HG03060 (cell line): ENCODE measurements around the gene RBM24.
"Not testable (repeated sequence)": the region's sequence is repeated elsewhere in the genome, so short reads cannot be mapped to it uniquely, and the experiment has no call there.

Experiments
- ATAC-seq: cut with Tn5 transposase; IDR thresholded peaks from one replicate; pipeline ENCODE4 v1.9.1; 2021; ENCODE audit warnings: low read depth, moderate number of reproducible peaks; ENCODE audit not compliant: unreplicated experiment

Gene RBM24

DNA sequence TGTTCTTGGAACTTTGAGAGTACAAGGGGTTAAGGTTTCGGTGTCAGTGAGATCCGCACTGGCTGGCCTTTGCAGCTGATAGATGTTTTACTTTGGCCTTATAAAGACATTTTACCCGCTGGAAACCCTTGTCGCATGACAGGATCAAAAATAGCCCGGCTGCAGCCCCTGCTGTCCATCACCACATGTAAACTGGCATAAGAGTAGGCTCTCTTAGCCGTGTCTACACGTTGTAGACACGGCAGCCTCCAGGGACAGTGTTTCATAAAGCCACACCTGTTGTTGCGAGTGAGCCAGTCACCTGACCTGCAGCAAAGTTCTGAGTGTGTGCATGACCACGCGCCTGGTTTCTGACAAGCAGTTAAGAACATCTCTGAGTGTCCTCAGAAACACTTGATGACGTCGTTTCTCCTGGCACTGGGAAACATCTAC is 8.5 kb downstream of the RBM24 start:
- no peak for ATAC-seq

DNA sequence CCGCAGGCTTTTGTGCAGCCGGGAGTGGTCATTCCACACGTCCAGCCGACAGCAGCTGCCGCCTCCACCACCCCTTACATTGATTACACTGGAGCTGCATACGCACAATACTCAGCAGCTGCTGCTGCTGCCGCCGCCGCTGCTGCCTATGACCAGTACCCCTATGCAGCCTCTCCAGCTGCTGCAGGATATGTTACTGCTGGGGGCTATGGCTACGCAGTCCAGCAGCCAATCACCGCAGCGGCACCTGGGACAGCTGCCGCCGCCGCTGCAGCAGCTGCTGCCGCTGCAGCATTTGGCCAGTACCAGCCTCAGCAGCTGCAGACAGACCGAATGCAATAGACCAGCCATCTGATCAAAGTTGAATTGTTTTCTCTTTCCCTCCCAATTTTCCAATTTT is 10.6 kb downstream of the RBM24 start:
- no peak for ATAC-seq

DNA sequence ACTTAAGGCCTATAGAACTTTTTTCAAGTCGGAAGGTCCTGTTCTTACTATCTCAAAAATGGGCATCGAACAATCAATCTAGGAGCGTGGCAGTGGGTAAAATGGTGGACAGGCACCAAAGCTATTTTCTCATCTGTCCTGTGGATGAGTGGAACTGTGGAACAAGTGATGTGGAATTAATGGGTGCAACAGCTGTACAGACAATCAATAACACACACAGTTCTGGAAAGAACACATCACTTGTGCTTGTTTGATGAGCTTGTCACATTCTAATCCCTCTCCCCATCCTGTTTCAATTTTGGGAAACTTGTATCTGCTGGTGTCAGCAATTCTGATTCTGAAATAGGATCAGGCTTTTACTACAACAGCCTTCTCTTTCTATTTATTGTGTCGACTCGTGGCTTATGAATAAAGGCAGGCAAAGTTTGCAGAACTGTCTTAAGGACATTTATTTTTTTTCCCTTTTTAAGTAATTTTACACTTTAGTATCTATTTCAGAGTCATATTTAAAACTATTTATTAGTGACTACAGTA is 11.5 kb downstream of the RBM24 start:
- ATAC-seq: no peak

DNA sequence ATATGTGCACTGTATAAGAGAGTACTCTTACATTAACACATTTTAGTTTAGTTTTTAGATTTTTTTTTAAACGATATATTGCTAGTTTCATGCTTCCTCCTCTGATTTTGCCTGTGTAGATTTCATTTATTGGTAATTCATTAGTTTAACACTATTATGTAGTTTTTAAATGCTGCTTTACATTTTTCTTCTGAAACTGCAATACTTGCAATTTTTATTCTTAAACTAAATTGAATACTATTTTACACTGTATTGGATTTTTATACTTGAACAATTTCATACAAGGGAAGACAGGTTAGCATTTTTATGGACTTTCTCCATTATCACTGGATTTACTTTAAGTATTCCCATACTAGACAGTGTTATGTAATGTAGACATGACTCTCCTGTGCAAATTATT is 12.2 kb downstream of the RBM24 start:
- no peak for ATAC-seq

DNA sequence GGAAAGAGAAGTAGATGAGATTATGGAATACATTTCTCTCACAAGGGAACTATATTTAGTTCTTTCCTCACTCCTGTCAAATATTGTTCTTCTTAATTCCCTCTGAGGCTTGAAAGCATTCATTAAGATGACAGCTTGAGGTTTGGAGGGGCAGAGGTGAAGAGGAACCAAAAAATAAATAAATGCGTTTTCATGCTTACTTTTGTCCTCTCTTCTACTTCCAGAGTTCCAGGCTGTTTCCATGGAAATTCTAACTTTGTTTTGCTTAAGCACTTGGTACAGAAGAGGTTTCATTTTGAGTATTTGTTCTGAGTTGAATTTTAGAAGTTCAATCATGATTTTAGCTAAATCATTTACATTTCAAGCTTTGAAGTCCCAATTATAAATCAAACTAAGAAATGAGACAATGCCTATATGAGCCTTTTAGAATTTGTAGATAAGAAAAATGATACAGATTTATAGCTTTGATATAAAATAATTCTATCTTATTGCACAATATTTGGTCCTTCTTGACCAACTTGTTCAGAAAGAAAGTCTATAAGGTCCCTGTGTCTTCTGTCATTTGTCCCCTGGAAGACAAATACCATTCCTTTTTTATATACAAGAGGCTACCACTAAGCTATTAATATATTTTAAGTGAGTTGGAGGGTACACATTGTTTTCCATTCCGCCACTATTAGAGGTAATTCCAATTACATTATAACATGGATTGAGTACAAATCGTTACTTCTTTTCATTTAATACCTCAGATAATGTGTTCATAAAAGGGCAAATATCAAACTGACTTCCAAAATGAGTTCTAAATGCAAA is 16.3 kb downstream of the RBM24 start:
- no peak for ATAC-seq

DNA sequence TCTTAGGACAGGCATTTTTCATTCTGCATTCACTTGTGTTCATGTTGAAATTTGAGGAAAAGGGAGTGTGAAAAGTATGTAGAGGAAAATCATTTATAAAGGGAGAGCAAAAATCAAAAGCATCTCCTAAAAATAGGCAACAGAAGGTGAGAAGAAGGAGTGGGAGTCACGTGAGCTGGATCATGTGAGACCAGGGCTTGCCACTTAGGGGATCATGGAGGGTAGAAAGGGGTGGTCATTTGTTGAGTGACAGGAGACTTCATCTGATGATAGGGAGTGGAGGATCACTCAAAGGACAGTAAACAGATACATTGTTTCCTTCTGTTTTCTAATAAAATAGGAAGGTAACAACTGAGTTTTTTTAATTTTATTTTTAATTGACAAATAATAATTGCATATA is 17.1 kb downstream of the RBM24 start:
- no peak for ATAC-seq

DNA sequence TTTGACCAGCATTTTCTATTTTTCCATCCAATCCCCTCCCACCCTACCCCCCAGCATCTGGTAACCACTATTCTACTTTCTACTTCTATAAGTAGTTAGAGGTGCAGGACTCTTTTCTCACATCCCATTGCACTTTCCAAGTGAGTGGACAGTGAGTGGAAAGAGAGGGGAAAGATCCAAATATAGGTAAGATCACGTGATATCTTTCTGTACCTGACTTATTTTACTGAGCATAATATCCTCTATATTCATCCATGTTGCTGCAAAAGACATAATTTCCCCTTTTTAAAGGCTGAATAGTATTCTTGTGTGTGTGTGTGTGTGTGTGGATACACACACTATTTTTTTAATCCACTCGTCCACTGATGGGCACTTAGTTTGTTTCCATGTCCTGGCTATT is 18.1 kb downstream of the RBM24 start:
- ATAC-seq: no peak

DNA sequence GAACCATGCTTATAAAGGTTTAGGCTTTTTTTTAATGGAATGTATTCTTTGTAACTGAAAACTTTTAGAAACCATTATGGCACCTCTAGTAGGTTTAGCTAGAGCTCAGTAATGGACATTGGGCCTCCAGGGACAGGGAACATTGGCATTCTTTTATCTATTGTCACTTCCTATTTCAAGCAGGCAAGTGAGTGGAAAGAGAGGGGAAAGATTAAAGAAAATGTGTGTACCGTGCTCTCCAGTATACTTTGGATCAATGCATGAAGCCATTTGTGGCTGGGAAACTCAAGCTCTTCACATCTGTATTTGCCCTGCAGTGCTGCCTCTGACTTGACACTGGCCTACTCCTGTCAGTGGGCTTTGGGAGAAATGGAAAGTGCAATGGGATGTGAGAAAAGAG is 18.6 kb downstream of the RBM24 start:
- no peak for ATAC-seq

DNA sequence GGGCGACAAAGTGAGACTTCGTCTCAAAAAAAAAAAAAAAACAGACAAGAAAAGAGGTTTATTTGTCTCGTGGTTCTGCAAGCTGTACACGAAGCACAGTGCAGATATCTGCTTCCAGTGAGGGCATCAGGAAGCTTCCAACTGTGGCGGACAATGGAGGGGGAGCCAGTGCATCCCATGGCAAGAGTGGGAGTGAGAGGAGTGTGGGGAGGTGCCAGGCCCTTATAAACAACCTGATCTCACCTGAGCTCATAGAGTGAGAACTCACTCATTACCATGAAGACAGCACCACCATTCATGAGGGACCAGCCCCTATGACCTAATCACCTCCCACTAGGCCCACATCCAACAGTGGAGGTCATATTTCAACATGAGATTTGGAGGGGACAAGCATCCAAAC is 19.5 kb downstream of the RBM24 start:
- ATAC-seq: no peak

DNA sequence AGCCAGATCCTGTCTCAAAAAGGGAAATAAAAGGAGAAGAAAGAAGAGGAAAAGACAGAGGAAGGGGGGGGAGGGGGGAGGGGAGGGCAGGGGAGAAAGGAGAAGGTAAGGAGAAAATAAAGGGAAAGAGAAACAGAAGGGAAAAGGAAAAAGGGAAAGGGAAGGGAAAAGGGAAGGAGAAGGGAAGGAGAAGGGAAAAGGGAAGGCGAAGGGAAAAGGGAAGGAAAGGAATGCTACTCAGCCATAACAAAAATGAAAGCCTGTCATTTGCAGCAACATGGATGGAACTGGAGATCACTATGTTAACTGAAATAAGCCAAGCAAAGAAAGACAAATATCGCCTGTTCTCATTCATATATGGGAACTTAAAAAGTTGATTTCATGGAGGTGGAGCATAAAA is 22.3 kb downstream of the RBM24 start:
- ATAC-seq: no peak

DNA sequence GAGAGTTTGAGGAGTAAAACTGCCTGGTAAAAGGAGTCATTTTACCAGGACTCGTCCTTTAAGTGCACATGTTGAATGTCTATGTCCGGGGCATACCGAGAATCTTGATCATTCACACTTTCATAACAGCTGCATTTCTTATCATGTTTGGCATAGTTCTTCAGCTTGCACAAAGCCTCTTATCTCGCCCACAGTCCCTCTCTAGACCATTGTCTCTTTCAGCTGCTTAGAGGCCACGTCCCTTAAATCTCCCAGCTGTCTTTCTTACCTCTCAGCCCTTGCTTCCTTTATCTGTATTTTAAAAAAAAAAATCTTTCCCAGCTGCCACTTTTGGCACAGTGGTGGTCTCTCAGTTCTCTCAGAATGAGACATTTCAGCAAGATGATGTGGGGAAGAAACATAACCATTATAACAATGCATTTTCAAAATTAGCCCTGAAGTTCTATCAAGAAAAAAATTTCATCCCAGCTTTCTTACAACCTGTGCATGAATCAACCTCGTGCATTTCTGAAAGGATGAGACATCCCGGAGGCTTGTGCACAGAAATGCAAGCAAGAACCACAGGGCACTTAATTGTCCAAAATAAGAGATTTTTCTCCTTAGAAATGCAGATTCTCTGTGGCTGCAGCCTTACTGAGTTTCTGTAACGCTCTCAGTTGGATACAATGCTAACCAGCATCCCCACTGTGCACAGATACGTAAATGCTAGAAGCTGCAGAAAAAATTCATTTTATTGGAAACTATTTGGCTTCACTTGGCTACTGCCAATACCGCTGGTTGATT is 24.2 kb downstream of the RBM24 start:
- no peak for ATAC-seq

DNA sequence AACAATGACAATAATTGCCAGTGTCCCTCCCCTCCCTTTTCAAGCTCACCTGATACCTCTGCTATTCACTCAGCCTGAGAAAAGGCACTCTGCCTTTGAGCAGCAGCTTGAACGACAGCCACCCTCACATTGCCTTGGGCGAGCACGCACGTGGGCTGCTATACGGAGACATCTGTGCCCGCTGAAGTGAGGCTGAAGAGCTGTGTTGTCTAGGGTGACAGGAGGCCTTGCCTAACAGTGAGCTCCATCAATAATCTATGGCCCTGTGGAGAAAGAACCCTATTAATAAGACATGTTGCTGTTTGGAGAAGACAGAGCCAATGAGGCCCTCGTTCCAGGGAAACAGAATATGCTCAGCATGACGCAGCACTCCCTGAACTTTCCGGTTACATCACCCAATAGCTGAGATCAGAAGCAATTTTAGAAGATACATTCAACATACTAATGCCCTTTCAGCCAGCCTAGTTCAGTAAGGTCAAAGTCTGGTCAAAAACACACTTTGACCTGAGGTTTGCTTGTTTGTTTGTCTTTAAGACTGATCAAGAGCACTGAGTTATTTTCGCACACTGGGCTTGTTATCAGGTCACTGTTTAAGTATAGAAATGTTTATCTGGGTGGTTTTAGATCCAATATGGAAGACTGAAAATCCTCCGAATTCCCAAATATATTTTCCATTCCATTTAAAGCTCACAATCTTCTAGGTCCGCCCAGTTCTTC is 30.6 kb downstream of the RBM24 start:
- ATAC-seq: no peak

DNA sequence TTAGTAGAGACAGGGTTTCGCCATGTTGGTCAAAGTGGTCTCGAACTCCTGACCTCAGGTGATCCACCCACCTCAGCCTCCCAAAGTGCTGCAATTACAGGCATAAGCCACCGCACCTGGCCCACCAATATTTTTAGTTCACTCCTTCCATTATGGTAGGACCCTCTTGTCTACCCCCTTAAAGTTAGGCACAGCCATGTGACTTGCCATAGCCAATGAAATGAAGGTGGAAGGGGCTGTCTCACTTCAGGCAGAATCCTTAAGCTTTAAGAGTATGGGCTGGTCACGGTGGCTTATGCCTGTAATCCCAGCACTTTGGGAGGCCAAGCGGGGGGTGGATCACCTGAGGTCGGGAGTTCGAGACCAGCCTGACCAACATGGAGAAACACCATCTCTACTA is 32.1 kb downstream of the RBM24 start:
- not testable (repeated sequence) for ATAC-seq

DNA sequence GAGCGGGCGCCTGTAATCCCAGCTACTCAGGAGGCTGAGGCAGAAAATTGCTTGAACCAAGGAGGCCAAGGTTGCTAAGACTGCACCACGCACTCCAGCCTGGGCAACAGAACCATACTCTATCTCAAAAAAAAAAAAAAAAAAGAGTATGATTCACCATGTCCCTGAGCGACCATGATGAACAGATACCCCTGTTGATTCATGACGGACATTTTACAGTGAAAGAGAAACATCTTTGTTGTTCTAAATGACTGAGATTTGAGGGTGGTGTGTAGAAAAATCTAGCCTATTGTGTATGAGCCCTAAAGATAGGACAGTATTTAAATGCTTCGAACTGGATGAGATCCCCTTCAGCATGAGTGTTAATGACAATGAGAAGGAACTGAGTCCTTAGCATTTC is 32.8 kb downstream of the RBM24 start:
- no peak for ATAC-seq

DNA sequence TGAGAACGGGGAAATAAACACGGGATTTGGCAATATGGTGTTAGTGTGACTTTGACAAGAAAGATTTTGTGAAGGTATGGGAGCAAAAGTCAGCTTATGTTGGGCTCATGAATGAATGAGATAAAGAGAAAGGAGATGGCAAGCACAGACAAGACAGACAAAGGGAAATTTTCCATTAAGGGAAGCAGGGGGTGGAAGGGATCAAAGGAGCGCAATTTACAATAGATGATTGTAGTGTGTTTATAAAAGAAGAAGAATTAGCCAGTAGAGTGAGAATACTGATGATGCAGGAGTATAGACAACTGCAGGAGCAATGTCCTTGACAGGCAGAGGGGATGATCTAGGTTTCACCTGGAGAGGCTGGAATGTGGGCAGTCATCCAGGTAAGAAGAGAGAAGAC is 34.1 kb downstream of the RBM24 start:
- no peak for ATAC-seq

DNA sequence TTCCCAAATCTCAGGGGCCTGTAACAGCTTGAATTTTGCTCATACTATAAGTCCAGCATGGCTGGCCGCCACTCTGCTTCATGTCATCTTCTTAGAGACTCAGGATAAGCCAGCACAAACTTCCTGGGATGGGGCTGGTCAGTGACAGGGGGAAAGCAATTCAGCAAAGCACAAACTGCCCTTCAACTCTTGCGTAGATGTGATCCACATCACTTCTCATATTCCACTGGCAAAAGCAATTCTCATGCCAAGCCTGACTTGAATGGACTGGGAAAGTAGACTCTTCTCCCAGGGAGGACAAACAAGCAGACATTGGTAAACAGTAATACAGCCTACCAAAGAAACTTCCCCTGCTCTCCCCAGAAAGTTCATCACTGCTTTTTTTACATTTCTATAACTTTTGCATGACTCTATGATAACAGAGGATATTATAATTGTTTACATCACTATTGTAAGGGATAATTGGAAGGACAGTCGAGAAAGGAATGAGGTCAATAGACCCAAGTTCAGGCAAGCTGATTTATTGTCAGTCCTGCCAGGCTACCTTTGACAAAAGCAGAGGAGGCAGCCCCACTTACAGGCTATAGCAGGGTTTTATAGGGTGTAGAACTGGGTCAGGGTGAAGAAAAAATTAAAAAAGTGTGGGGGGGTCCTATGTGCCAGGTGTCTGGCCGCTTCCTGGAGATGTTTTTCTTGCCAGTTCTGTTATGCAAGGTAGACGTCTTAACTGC is 37.4 kb downstream of the RBM24 start:
- ATAC-seq: no peak

DNA sequence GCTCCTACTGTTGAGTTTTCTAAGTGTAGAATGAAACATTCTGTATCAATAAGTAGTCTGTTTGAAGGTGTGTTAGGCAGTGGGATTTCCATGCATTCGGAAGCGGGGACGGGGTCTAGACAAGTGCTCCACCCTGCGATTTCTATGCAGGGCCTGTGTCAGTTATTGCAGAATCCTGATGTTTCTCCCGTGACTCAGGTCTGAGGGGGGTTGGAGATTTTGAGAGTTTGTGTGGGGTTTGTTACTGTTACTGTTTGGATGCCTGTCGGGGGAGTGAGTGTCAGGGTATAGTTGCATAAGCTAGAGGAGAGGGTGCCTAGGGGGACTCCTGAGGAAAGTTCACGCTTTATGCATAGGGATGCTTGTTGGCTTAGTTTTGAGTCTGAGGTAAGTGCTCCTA is 39.1 kb downstream of the RBM24 start:
- ATAC-seq: not testable (repeated sequence)

DNA sequence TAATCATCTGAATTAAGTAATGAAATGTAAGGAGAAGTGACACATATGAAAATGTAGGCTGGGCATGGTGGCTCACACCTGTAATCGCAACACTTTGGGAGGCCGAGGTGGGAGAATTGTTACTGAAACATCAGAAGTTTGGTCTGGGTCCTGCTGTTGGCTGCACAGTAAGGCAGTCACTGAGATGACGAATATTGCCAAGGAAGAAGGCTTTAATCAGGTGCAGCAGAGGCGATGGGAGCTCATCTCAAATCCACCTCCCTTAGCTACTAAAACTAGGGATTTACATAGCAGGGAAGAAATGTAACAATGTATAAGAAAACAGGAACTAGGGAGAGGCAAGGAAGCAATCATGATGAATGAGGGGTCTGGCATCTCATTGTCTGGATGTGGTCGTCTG is 50.1 kb downstream of the RBM24 start:
- no peak for ATAC-seq

DNA sequence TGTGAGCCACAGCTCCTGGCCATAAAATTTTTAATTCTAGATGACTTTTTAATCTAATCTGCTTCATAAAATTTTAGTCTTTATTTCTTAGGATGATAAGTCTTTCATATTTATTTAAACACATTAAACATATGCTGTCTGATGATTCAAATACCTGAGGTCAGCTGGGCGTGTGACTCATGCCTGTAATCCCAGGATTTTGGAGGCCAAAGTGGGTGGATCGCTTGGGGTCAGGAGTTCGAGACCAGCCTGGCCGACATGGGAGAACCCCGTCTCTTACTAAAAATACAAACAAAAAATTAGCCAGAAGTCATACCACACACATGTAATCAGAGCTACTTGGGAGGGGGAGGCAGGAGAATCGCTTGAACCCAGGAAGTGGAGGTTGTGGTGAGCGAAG is 53.1 kb downstream of the RBM24 start:
- no peak for ATAC-seq

DNA sequence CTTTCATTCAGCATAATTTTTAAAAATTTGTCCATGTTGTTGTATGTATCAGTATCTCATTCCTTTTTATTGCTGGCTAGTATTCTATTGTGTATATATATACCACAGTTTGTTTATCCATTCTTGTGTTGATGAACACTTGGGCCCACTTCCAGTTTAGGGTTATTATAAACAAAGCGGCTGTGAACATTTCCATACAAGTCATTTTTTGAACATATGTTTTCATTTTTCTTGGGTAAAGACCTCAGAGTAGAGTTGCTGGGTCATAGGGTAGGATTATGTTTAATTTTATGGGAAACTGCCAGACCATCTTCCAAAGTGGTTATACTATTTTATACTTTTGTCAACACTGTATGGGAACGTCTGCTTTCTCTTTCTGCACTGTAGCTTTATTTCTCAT is 55.3 kb downstream of the RBM24 start:
- ATAC-seq: no peak

DNA sequence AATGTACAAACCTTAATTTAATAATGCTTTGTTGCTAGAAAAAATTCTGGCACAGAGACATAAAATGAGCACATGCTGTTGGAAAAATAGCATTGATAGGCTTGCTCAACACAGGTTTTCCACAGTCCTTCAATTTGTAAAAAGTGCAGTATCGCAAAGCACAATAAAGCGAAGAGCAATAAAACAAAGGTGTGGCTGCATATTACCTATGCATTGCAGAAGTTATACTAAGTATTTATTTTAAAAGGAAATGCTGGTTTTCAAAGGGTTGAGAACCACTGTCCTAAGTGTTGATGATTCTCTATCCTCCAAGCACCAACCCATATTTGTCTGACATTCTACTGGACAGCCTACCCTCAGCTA is 58.1 kb downstream of the RBM24 start:
- ATAC-seq: no peak
